Measurements from ENCODE around the gene AQP5.

The AQP5 gene

DNA sequence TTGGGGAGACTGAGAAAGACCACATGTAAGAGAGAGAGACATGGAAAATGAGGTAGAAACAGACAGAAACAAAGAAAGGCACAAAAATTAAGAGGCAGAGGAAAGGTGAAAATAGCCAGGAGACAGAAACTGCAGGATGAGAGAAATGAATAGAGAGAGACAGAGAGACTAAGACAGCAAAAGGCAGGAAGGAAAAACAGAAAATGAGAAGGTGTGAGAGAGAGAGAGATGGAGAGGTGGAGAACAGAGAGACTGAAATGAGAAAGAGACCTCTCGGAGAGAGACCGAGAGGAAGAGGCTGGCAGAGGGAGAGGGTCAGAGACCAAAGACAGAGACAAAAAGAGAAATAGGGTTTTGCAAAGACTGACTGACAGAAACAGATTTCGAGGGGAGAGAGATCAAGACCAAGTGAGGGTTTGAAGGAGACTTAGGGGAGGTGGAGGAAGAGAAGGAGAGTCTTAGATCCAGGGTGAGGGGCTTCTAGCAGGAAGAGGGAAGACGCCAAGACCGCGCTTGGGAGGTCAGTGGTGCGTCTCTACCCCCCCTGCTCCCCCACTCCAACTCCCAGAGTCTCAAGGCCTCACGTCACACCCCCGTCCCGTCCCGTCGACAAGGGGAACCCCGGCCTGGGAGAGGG is 1.1 kb upstream of the AQP5 start:
- no peak overlapping the region for H3K4me3 ChIP-seq (ENCODE audit: low read depth, low read length)
- TF ChIP-seq, protein P1, sequence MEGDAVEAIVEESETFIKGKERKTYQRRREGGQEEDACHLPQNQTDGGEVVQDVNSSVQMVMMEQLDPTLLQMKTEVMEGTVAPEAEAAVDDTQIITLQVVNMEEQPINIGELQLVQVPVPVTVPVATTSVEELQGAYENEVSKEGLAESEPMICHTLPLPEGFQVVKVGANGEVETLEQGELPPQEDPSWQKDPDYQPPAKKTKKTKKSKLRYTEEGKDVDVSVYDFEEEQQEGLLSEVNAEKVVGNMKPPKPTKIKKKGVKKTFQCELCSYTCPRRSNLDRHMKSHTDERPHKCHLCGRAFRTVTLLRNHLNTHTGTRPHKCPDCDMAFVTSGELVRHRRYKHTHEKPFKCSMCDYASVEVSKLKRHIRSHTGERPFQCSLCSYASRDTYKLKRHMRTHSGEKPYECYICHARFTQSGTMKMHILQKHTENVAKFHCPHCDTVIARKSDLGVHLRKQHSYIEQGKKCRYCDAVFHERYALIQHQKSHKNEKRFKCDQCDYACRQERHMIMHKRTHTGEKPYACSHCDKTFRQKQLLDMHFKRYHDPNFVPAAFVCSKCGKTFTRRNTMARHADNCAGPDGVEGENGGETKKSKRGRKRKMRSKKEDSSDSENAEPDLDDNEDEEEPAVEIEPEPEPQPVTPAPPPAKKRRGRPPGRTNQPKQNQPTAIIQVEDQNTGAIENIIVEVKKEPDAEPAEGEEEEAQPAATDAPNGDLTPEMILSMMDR (conservative IDR thresholded peaks at IDR 0.05; ENCODE audit: low read depth, low read length), result no peak
- DNase-seq (ENCODE audit: low read depth), result no peak

DNA sequence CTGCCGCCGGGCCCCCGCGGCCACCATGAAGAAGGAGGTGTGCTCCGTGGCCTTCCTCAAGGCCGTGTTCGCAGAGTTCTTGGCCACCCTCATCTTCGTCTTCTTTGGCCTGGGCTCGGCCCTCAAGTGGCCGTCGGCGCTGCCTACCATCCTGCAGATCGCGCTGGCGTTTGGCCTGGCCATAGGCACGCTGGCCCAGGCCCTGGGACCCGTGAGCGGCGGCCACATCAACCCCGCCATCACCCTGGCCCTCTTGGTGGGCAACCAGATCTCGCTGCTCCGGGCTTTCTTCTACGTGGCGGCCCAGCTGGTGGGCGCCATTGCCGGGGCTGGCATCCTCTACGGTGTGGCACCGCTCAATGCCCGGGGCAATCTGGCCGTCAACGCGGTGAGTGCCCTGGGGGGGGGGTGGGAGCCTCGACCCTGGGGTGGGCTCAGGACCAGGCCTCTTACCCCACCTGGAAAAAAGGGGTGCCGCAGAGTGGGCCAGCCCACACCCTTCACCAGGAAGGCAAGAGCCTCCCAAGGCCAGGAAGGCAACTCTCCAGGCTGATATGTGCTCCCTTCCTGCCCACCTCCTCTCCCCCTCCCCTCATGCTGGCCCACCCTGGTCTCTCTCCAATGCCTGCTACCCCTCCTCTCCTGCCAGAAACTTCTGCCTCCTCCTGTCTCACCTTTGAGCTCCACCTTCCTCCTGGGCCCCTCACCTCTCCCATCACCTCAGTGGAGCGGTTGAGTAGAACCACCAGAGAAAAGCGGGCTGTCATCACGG is 507 bp downstream of the AQP5 start:
- TF ChIP-seq, protein P1 (conservative IDR thresholded peaks at IDR 0.05; ENCODE audit: low read depth, low read length), result no peak
- no peak for DNase-seq (ENCODE audit: low read depth)

DNA sequence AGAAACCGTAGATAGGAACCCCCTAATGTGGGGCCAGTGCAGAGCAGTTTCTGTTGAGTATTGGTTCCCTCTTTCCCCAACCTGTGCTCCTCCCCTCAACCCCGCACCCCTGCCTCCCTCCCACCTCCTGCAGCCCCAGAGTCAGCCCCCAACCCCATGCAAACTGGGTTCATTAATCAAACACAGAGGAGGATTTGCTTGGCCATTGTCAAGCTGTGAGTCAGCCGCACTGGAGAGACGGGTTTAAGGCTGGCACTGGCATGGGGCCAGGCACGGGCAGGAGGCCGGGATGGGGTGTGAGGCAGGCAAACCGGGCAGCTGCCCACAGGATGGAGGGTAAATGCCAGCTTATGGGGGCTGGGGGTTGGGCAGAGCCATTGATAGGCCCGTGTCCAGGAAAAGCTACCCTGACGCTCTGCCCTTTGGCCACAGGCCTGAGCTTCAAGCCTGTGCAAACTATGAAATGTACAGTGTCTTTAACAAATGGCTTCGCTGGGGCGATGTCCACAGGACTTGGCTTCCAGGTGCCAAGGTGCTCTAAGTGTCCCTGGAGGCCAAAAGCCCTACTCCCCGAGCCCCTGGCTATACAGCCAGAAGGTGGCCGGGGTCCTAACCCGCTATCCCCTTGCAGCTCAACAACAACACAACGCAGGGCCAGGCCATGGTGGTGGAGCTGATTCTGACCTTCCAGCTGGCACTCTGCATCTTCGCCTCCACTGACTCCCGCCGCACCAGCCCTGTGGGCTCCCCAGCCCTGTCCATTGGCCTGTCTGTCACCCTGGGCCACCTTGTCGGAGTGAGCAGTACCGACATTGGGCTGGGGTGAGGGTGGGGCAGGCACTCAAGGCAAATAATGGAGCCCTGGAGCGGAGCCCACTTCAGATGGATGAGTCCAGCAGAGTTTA is 1.4 kb downstream of the AQP5 start:
- TF ChIP-seq, protein P1 (conservative IDR thresholded peaks at IDR 0.05; ENCODE audit: low read depth, low read length), result no peak
- DNase-seq (ENCODE audit: low read depth), result no peak
- H3K4me3 ChIP-seq (ENCODE audit: low read depth, low read length), result no peak overlapping the region

More for the DNA sequence above, 507 bp downstream of the AQP5 start:
- H3K4me3 ChIP-seq (ENCODE audit: low read depth, low read length), result no peak overlapping the region

DNA sequence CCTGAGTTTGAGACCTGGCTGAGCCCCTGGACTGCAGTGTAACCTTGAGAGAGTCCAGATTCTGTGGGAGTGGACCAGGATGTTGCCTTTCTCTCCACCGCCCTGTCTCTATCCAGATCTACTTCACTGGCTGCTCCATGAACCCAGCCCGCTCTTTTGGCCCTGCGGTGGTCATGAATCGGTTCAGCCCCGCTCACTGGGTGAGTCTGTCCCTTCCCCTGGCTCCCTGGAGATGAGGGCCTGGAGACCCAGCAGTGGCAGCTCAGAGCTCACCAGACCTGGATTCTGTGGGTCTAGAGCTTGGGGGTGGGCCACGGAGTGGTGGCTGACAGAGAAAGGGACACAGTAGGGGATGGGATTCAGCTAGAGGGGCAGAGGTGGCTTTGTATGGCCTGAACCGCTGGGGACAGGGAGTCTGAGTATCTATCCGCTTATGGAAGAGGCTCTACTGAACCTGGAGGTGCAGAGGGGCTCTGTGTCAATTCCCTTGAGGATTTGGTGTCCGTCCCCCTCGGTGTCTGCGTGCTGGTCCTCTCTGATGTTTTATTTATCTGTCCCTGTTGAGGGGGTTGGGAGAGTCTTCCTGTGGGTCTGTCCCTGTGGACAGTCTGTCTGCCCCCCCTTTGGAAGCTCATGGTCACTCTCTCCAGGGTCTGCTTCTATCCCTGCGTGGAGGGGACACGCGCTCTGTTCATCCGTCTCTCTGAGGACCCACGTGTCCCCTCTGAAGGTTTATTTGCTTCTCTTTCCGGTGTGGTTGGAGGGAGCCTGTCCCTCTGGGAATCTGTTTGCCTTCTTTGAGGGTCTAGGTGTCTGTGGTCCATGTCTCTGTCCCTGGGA is 2.5 kb downstream of the AQP5 start:
- H3K4me3 ChIP-seq (ENCODE audit: low read depth, low read length), result no peak overlapping the region
- DNase-seq (ENCODE audit: low read depth), result no peak

GRCh38 chr12:49964849-49965624 is 3.4 kb downstream of the AQP5 start:
- no peak overlapping the region for H3K4me3 ChIP-seq (ENCODE audit: low read depth, low read length)
- DNase-seq (ENCODE audit: low read depth), result no peak
- TF ChIP-seq, protein P1 (conservative IDR thresholded peaks at IDR 0.05; ENCODE audit: low read depth, low read length), result no peak

More for the DNA sequence above, 2.5 kb downstream of the AQP5 start:
- TF ChIP-seq, protein P1 (conservative IDR thresholded peaks at IDR 0.05; ENCODE audit: low read depth, low read length), result no peak
